T-helper 1 cell treated with Interleukin-12 subunit alpha and Interleukin-12 subunit beta and Interleukin-4 antibody, amounts not matched to agents 30 μg/mL and 1 μg/mL, for 36 hours (primary cell): Measurements from ENCODE around the gene SLC13A5.
"Not testable (repeated sequence)": the region's sequence is repeated elsewhere in the genome, so short reads cannot be mapped to it uniquely, and the experiment has no call there.

Source experiments
- H3K27ac Mint-ChIP-seq: one replicate; pipeline ENCODE4 v1.8.0; 2021; ENCODE audit warnings: mild to moderate bottlenecking, mixed read lengths
- H3K27me3 Mint-ChIP-seq: one replicate; pipeline ENCODE4 v1.8.0; 2021; ENCODE audit warnings: low read depth, mixed read lengths
- H3K36me3 Mint-ChIP-seq: one replicate; pipeline ENCODE4 v1.8.0; 2021; ENCODE audit warnings: low read depth, mixed read lengths
- H3K4me1 Mint-ChIP-seq: one replicate; pipeline ENCODE4 v1.8.0; 2021; ENCODE audit warnings: low read depth, mixed read lengths
- H3K4me3 Mint-ChIP-seq: one replicate; pipeline ENCODE4 v1.8.0; 2021; ENCODE audit warnings: mild to moderate bottlenecking, moderate library complexity, mixed read lengths
- H3K9me3 Mint-ChIP-seq: one replicate; pipeline ENCODE4 v1.8.0; 2021; ENCODE audit warnings: mixed read lengths

The SLC13A5 gene

DNA sequence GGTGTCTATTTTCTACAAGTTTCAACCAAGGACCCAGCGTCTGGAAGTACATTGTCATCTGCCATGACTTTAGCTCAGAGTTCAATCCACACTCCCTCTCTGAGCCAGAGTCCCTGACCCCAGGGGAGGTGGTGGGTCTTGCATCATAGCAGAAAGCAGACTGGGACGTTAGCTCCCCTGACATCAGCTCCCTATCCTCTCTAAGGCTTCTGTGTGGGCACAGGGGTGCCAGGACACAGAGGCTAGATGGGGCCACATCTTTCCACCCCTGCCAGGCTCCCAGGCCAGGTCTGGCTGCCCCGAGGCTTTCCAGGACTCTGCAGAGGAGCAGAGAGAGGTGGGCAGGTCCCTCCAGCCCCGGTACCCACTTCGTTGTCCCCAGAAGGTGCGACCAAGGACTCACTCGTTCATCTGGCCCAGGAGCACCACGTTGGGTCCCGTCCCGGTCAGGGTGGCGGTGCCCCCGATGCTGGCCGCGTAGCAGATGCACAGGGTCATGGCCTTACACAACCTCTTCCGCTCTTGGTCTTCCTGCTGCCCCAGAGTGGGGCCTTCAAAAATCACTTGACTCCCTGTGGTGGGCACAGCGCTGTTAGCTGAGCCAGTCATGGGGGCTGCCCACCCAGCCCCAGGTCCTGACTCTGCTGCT, 10.5 kb downstream of the SLC13A5 start:
- Mint-ChIP-seq H3K36me3 (no peaks in the 10 kb centered on the region), H3K9me3 (no peaks in the 10 kb centered on the region), H3K4me1 (no peaks in the 10 kb centered on the region), H3K27ac (no peak overlapping the region), H3K27me3 (peaks cover 12% of the 10 kb centered on the region), H3K4me3 (no peak overlapping the region)

DNA sequence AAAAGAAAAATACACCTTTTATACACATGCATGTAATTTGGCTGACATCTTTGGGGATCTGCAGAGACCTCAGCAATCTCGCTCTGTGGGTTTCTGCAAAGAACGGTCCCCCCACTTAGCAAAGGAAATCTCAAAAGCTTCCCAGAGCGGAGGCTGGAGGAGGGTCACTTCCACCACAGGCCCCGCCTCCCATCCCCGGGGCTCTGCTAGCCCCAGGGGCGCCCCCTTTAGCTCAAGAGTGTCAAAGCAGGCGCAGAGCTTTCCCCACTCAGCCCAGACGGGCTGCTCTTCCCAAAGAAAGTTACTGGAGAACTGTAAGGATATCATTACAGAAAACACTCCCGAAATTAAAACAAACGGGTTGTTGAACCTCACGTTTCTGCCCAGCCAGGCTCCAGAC, 11.4 kb downstream of the SLC13A5 start:
- Mint-ChIP-seq H3K27ac (no peak overlapping the region), H3K36me3 (no peaks in the 10 kb centered on the region), H3K9me3 (no peaks in the 10 kb centered on the region), H3K4me3 (no peak overlapping the region), H3K4me1 (no peaks in the 10 kb centered on the region), H3K27me3 (peaks cover 12% of the 10 kb centered on the region)

DNA sequence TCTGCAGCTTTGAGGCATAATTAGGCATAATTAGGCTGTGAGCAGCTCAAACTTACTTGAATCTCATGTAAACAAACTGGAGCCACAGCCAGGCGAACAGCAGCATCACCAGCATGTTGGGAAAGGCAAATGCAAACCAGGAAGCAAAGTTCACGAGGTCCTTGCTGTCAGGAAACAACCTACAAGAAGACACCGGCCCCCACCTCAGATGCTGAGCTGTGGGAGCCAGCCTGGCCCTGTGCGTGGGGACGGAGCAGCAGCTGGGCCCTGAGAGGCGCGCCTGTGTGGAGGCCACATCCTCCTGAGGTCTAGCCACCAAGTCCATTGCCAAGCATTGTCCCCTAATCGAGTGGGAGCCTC, 12.2 kb downstream of the SLC13A5 start:
- Mint-ChIP-seq H3K27ac (no peak overlapping the region), H3K36me3 (no peaks in the 10 kb centered on the region), H3K9me3 (no peaks in the 10 kb centered on the region), H3K4me3 (no peak overlapping the region), H3K27me3 (peaks cover 12% of the 10 kb centered on the region), H3K4me1 (no peaks in the 10 kb centered on the region)

DNA sequence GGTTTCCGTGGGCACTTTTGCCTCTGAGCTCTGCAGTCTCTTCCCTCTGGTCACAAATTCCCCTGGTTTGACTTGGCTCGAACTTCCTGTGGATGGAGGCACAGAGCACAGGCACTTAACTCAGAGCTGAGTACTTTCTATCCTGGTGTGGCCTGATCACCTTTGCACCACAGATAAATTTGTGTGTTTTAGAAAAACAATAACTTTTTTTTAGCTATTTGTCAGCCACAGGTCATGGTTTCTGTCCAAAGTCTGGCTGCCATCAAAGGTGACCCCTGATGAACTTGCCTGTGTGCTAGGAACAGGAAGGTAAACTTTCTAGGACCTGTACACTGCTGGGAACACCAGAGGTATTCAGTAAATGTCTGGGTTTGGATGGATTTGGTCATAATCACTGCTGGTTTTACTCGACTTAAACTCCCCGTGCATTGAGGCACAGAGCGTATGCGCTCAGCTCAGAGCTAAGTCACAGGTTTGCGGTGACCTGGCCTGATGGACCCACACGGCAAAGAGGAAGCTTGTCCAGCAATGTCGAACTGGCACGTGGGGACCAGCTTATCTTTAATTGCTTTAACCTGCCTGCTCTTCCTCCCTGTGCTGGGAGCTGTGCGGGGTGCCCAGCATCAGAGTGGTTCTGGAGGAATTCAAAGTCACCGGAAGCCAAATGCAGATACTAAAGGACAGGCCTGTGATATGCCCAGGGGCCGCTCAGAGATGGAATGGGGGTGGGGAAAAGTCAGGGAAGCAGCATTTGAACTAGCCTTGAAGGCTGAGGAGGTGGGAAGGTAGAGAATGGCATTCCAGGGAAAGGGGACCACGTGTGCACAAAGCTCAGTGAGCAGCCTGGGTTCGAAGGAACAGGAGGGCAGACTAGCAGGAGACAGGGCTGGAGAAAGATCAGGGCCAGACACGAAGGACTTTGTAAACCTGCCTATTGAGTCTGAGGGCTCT, 12.9 kb downstream of the SLC13A5 start:
- no peak overlapping the region for H3K27ac Mint-ChIP-seq
- H3K4me1 Mint-ChIP-seq, result no peaks in the 10 kb centered on the region
- peaks cover 12% of the 10 kb centered on the region for H3K27me3 Mint-ChIP-seq
- H3K36me3 Mint-ChIP-seq, result no peaks in the 10 kb centered on the region
- no peaks in the 10 kb centered on the region for H3K9me3 Mint-ChIP-seq
- H3K4me3 Mint-ChIP-seq, result no peak overlapping the region

DNA sequence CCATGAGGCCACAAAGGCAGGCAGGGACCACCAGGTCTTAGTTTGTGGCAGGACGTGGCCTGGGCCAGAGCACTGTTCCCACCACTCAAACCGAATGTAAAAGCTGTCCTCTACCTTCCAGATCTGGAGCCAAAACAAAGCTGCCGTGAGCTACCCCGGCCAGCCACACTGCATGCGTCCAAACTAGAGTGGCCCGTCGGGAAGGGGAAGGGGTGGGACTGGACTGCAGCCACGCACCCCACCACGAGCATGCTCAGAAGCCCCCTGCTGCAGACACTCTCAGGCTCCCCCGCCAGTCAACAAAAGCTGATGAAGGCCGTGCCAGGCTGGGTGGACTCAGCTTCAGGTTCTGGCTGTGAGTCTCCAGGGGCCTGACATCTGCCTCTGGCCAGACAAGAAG, 15.2 kb downstream of the SLC13A5 start:
- Mint-ChIP-seq H3K9me3 (no peaks in the 10 kb centered on the region), H3K4me1 (no peaks in the 10 kb centered on the region), H3K36me3 (no peaks in the 10 kb centered on the region), H3K4me3 (no peak overlapping the region), H3K27ac (no peak overlapping the region), H3K27me3 (peaks cover 5% of the 10 kb centered on the region)

DNA sequence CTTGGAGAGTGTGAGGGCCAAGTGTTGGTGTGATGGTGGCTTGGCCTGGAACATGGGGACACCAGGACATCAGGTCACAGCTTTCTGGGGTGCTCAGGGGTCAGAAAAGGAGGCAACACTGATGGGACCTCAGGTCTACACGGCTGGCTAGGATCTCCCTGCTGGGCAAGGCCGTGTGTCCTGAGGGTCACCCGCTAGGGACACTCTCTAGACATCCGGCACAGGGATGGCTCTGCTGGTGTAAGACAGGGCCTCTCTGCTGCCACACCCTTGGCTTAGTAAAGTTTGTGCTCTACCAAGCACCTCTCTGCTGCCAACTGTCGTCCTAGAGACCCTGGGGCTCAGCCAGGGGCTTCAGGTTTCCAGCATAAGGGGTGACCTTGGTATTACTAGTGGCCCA, 16.3 kb downstream of the SLC13A5 start:
- H3K9me3 Mint-ChIP-seq, result no peaks in the 10 kb centered on the region
- H3K4me3 Mint-ChIP-seq, result no peak overlapping the region
- no peaks in the 10 kb centered on the region for H3K36me3 Mint-ChIP-seq
- H3K27me3 Mint-ChIP-seq, result peaks cover 8% of the 10 kb centered on the region
- H3K27ac Mint-ChIP-seq, result no peak overlapping the region
- H3K4me1 Mint-ChIP-seq, result no peaks in the 10 kb centered on the region

DNA sequence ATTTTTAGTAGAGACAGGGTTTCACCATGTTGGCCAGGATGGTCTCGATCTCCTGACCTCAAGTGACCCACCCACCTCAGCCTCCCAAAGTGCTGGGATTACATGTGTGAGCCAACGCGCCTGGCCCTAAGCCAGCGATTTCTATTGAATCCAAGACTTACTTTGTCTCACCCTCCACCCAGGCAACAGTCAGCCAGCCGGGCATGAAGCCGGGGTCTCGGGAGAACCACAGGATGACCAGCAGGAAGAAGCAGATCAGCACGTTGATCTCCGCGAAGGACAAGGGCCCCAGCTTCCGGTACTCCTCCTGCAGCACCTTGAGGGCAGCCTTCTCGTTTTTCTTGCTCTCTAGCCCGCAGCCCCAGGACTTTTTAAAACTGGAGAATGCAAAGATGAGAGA, 17.6 kb downstream of the SLC13A5 start:
- H3K4me3 Mint-ChIP-seq, result no peak overlapping the region
- H3K36me3 Mint-ChIP-seq, result no peaks in the 10 kb centered on the region
- H3K27ac Mint-ChIP-seq, result no peak overlapping the region
- H3K9me3 Mint-ChIP-seq, result no peaks in the 10 kb centered on the region
- no peaks in the 10 kb centered on the region for H3K4me1 Mint-ChIP-seq
- peaks cover 10% of the 10 kb centered on the region for H3K27me3 Mint-ChIP-seq

DNA sequence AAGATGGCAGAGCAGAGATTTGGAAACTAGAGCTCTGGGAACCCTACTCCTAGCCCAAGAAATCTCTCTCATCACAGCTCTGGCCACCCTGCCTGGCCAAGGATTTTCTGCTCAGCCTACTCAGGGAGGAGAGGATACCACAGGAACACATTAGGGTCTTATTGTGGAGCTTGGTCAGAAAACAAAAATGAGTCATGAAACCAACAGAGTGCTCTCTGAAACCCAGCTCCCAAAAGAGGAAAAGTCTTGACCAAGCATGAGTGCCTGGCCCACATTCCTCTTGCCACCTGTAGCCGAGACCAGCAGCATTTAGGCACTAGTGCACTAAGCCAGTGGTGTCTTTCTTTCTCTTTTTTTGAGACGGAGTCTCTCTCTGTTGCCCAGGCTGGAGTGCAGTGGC, 18.1 kb downstream of the SLC13A5 start:
- no peak overlapping the region for H3K4me3 Mint-ChIP-seq
- no peaks in the 10 kb centered on the region for H3K36me3 Mint-ChIP-seq
- H3K9me3 Mint-ChIP-seq, result no peaks in the 10 kb centered on the region
- peaks cover 12% of the 10 kb centered on the region for H3K27me3 Mint-ChIP-seq
- H3K4me1 Mint-ChIP-seq, result no peaks in the 10 kb centered on the region
- no peak overlapping the region for H3K27ac Mint-ChIP-seq

DNA sequence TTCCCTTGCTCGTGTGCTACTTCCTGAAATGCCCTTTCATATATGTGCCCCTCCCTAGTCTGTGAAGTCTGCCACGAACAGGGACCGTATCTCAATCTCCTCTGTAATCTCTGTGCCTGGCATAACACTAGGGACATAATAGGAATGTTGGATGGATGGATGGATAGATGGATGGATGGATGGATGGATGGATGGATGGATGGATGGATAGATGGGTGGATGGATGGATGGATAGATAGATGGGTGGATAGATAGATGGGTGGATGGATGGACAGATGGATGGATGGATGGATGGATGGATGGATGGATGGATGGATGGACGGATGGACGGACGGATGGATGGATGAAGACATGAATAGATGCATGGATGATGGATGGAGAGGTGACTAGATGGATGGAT, 21.2 kb downstream of the SLC13A5 start:
- not testable (repeated sequence) for H3K4me1 Mint-ChIP-seq, H3K4me3 Mint-ChIP-seq, H3K9me3 Mint-ChIP-seq, H3K27ac Mint-ChIP-seq, H3K36me3 Mint-ChIP-seq
- peaks cover 18% of the 10 kb centered on the region for H3K27me3 Mint-ChIP-seq

DNA sequence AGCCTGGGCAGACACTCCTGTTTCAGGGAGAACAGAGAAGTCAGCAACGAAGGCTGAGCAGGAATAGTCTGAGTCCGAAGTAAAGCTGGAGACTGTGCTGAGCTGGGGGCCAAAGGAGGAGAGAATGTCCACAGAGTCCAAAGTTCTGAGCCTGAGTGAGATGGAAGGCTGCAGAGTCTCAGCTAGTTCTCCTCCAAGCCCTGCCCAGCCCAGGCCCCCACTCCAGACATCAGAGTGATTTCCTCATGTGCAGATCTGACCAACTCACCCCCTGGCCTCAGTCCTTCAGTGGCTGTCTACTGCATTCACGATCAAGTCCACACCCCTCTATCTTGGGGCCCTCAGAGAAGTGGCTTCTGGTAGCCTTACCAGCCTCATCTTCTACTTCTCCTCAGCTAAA, 21.6 kb downstream of the SLC13A5 start:
- H3K36me3 Mint-ChIP-seq, result no peaks in the 10 kb centered on the region
- no peaks in the 10 kb centered on the region for H3K9me3 Mint-ChIP-seq
- H3K27me3 Mint-ChIP-seq, result peaks cover 18% of the 10 kb centered on the region
- no peak overlapping the region for H3K4me3 Mint-ChIP-seq
- no peak overlapping the region for H3K27ac Mint-ChIP-seq
- H3K4me1 Mint-ChIP-seq, result no peaks in the 10 kb centered on the region

DNA sequence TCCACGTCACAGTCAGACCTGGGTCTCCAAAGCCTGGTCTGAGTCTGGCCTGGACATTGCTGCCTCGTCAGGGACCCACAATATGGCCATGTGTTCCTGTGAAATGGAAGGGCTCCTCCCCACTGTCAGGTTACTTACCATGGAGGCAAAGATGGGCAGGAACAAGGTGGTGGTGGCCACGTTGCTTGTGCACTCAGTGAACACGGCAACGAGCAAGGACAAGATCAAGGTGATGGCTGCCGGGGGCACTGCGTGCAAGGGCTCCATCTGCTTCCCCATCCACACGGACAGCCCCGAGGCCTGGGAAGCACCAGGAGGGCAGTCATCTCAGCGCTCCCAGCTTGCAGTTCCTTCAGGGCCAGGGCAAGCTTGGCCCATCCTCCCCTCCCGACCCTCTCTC, 22.5 kb downstream of the SLC13A5 start:
- Mint-ChIP-seq H3K27ac (no peak overlapping the region), H3K9me3 (no peaks in the 10 kb centered on the region), H3K27me3 (peaks cover 21% of the 10 kb centered on the region)

DNA sequence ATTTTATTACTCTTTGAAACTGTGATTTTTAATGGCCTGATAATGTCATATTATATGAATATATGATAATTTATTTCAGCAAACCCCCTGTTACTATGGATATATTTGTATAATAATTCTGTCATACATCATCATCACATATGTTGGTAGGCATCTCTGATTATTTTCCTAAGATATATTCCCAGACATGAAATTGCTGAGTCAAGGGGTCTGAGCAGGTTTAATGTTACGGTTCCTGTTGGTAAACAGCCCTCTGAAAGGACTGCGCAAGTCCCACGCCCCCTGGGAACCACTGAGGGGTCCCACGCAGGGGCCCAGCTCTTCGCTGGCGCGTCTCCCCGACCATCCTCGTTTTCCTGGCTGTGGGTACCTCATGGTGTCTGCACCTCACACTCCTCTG, 24.2 kb downstream of the SLC13A5 start:
- Mint-ChIP-seq H3K36me3 (no peaks in the 10 kb centered on the region), H3K9me3 (no peaks in the 10 kb centered on the region), H3K4me1 (no peaks in the 10 kb centered on the region), H3K27me3 (peaks cover 21% of the 10 kb centered on the region), H3K4me3 (no peak overlapping the region), H3K27ac (no peak overlapping the region)

More for the DNA sequence above, 22.5 kb downstream of the SLC13A5 start:
- Mint-ChIP-seq H3K36me3 (no peaks in the 10 kb centered on the region), H3K4me3 (no peak overlapping the region), H3K4me1 (no peaks in the 10 kb centered on the region)

DNA sequence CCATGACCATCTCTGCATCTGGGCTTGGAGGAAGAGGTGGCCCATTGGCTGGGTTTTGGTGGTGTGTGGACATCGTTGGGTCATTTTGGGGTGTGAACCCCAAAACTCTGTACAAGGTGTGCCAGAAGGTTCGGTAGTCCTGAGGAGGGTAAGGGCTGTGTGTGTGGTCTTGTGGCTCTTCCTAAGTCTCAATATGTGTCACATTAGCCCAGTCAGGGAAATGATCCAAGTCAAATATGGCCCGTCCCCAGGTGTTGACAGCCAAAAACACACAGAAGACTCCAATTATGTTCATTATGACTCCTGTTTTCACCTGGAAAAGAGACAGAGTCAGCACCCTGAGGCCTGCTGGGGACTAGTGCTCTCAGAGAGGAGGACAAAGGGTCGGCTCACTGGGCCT, 27.1 kb downstream of the SLC13A5 start:
- H3K4me3 Mint-ChIP-seq, result no peak overlapping the region
- no peaks in the 10 kb centered on the region for H3K36me3 Mint-ChIP-seq
- H3K9me3 Mint-ChIP-seq, result no peaks in the 10 kb centered on the region
- H3K27me3 Mint-ChIP-seq, result peaks cover 23% of the 10 kb centered on the region
- H3K27ac Mint-ChIP-seq, result no peak overlapping the region
- H3K4me1 Mint-ChIP-seq, result no peaks in the 10 kb centered on the region

DNA sequence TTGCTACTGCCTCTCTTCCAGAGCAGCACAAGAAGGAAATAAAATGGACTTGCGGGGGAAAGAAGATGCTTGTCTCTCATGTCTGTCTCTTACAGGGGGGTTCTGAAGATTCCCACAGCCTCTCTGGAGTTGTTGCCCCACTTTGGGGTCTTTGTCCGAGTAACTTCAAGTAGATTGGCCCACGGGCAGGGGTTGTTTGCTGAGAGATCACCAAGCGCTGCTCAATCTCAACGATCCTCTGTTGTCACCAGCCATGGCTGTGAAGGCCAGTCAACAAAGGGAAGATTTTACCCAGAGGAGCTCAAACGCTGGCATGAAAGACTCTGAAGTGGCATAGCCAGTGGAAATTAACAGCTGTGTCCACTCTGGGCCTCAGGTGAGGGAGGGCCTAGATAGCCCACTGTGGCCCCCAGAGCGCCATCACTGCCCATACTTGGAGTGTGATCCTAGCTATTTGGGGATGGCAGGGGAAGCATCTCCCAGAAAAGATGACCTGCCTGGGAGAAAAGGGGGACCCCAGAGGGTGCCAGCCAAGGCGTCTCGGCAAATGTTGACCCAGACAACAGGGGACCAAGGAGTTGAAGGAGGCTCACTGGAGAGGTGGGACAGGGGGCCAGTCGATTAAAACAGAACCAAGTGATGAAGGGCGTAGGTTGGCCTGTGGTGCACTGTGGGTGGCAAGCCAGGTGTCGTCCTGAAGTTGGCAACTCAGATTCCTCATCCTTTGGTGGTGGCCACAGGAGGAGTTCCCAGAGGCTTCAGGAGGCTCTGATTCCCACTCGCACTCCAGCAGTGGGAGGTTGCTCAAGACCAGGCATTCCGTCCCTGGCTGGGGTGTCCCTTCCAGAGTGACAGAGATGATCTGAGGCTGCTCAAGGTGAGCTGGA, 28.0 kb downstream of the SLC13A5 start:
- Mint-ChIP-seq H3K27ac (no peak overlapping the region), H3K27me3 (peaks cover 27% of the 10 kb centered on the region), H3K36me3 (no peaks in the 10 kb centered on the region), H3K4me3 (no peak overlapping the region), H3K9me3 (no peaks in the 10 kb centered on the region), H3K4me1 (no peaks in the 10 kb centered on the region)

DNA sequence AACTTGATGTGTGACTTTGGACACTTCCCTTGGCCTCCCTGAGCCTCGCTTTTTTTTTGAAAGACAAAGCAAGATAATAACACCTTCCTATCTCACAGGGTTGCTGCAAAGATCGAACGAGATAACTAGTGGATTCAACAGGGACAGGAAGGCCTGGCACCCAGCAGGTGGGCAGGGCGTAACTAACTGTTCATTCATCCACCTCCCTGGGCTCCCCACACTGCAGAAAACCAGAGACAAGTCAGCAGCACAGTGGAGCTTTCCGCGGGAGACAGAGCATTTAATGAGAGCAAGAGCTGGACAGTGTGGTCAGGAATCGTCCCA, 28.7 kb downstream of the SLC13A5 start:
- Mint-ChIP-seq H3K27ac (no peak overlapping the region), H3K9me3 (no peaks in the 10 kb centered on the region), H3K4me3 (no peak overlapping the region), H3K36me3 (no peaks in the 10 kb centered on the region), H3K27me3 (peaks cover 28% of the 10 kb centered on the region), H3K4me1 (no peaks in the 10 kb centered on the region)
